Dermis blood vessel endothelial cell (primary cell): ENCODE results near the gene EXOC1. TPM values are rescaled to one million over a fixed set of nuclear protein-coding genes. Genes with fewer than 3 reads are reported as not detected.
A peak's percentile ranks its signal among the peaks of the same experiment; 100 is the strongest.

Experiments used
- DNase-seq: peaks from one replicate; pipeline ENCODE4 v3.0.0; 2010
- total RNA-seq: library from RNA; depleted of rRNA; stranded (reverse); fragments of >200 nt; gene quantifications from 2 replicates; pipeline ENCODE4 v1.2.3, GENCODE V29; 2014

EXOC1 gene
- total RNA-seq, 1 donor from 2014 or later, result 52.8 TPM

- DNase-seq, result peak; percentile 27
These were observed 681 bp downstream of the EXOC1 start for GRCh38 chr4:55854129-55854528.

- DNase-seq, result no peak
These were observed 4.1 kb downstream of the EXOC1 start for GRCh38 chr4:55857586-55857985.

- DNase-seq, result no peak
These were observed 6.3 kb downstream of the EXOC1 start for GRCh38 chr4:55859711-55860110.

DNA sequence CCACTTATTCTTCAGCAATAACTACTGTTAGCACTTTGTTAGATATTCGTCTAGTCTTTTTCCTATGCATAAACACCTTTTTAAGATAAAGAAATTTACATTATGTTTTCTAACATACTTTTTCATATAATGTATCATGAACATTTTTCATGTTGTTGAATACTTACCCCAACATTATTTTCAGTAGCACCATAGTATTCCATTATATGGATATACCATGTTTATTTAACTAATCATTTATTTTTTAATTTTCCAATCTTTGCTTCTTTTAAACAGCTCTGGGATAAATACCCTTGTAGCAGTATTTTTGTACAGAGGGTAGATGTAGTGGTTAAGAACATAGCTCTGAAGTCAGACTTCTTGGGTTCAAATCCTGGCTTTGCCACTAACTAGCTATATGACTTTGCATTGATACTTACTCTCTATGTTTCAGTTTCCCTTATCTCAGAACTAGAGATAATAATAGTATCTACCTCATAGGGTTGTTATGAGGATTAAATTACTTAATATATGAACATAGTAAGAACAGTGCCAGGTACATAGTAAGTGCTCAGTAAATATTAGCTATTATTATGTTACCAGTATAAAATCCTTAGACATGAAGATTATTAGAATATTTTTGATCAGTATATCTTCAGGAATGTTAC lies 11.3 kb downstream of the EXOC1 start:
- DNase-seq, result no peak

DNA sequence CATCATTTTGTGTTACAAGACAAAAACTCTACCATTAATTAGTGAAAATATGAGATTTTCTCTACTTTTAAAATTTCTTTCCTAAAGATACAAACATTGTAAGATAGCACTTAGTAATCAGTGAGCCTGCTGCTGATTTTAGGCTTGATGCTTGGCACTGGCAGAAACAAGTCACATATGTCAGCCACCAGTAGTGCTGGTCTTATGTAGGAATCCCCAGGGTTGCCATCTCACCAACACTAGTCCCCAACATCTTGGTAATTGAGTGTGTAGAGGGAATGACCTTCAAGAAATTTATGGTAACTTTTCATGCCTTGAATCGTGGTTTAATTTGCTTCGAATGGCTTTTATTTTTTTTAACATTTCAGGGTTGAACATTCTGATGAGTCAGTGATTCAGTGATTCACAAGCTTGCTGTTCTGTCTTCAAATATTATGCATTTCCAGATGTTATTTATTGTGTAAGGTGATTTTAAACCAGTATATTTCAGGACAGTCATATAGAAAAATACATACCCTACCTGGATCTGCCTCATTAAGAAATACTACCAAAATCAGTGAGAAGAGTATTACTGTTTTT lies 11.9 kb downstream of the EXOC1 start:
- peak; percentile 23 for DNase-seq

DNA sequence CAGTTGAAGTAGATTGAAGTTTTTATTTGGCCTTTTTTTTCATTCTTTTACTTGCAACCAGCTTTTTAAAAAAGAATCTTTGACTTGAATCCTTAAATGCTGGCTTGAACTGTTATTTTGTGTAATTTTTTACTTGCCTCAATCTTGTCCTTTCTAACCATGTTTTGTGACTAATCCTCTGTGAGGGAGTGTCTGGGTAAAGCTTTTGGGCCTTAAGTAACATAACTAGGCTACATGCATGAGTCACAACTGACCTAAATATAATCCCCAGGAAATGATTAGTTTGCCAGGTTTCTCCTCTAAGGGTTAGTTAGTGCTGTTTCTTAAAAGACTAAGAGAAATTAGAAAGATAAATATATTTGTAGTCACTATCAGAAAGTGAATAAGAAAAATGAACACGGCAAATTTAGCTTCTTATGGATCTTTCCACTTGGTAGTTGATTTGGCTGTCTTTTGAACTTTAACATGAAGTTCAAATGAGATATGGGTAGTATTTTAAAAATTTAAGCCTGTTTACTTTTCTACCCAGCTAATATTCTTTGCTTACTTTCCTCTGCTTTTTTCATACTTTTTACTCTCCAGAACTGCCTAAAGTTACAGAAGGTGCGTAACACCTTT lies 13.0 kb downstream of the EXOC1 start:
- DNase-seq, result peak; percentile 89

- DNase-seq, result peak; percentile 79
These were observed 13.6 kb downstream of the EXOC1 start for GRCh38 chr4:55866973-55867574.

GRCh38 chr4:55868581-55869090 lies 15.2 kb downstream of the EXOC1 start:
- no peak for DNase-seq

DNA sequence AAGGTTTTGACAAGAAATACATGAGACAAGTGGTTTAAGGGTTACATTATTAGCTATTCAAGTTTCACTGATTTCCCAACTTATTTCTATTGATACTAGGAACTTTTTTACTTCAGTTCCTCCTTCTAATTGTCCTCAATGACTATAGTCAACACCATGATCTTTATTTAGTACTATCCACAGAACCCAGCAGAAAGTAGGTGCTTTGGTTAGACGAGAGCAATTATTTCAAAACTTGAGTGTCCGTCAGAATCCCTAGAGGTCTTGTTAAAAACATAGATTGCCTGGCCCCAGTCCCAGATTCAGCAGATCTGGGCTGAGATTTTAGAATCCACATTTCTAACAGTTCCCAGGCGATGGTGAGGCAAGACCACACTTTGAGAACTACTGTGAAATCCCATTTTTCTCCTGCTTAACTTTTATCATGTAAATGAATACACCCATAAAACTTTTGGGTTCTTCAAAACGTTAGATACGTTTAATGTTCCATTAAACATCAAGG lies 17.9 kb downstream of the EXOC1 start:
- no peak for DNase-seq

- no peak for DNase-seq
These were observed 21.4 kb downstream of the EXOC1 start for GRCh38 chr4:55874831-55875230.

- no peak for DNase-seq
These were observed 22.9 kb downstream of the EXOC1 start for GRCh38 chr4:55876387-55876786.

DNA sequence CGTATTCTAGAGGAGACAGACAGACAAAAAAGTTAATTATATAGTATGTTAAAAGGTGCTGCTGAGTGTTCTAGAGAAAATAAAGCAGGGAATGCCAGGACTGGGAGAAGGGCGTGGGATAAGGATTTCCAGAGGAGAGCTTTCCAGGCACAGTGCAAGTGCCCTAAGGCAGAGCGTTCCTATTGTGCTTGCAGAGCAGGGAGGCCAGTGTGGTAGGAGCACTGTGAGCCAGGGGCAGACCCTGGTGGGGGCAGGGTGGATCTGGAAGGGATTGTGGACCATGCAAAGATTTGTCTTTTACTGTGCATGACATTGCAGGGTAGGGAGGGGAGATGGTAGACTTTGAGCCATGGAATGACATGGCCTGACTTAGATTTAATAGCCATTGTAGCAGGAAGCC lies 25.8 kb downstream of the EXOC1 start:
- no peak for DNase-seq

GRCh38 chr4:55880652-55881280 lies 27.3 kb downstream of the EXOC1 start:
- no peak for DNase-seq

GRCh38 chr4:55884093-55884850 lies 30.8 kb downstream of the EXOC1 start:
- DNase-seq, result no peak

- DNase-seq, result no peak
These were observed 31.4 kb downstream of the EXOC1 start for GRCh38 chr4:55884851-55885219.

- DNase-seq, result peak; percentile 24
These were observed 34.1 kb downstream of the EXOC1 start for GRCh38 chr4:55887594-55887993.

DNA sequence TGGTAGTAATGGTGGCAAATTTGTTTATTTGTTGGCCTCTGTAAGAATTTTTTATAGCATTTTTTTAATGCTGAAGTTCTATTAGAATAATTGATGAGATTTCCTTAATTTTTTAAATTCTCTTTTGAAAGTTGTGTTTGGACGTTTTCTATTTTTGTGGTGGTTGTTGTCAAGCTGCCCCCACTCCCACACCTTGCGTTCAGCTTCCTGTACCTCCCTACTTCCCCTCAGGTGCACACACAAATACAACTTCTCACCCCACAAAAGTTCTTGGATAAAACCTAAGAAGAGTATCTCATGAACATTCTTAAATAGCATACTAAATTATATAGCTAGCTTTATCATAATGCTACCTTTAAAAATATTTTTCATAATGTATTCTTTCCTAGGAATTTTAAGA lies 38.7 kb downstream of the EXOC1 start:
- DNase-seq, result no peak

DNA sequence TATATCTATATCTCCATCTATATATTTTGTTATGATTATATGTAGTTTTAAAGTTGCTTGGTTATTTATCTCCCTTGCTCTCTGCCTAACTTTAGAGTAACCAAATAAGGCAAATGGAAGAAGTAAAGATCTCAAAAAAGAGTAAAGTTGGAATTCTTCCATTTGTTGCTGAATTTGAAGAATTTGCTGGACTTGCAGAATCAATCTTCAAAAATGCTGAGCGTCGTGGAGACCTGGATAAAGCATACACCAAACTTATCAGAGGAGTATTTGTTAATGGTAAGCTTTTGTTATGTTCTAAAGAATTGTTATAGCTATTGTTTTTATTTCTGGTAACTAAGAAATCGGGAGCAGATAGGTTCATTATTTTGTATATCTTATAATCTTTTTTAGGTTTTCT lies 43.2 kb downstream of the EXOC1 start:
- no peak for DNase-seq

- DNase-seq, result no peak
These were observed 49.2 kb downstream of the EXOC1 start for GRCh38 chr4:55902677-55903076.

DNA sequence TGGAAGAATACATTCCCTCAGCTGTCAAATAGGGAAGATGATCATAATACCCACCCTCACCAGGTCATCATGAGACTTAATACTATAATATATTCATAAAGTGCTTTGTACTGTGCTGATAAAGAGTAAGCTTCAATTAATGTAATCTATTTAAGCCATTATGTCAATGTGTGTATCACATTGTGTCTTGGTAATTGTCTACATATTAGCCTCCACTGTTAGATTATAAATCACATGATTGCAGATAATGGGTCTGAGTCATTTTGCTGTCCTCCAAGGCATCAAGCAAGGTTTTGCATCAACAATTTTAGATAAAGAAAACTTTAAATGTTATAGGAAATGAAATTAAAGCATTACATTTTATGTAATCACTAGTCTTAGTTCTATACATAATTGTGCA lies 50.1 kb downstream of the EXOC1 start:
- no peak for DNase-seq

DNA sequence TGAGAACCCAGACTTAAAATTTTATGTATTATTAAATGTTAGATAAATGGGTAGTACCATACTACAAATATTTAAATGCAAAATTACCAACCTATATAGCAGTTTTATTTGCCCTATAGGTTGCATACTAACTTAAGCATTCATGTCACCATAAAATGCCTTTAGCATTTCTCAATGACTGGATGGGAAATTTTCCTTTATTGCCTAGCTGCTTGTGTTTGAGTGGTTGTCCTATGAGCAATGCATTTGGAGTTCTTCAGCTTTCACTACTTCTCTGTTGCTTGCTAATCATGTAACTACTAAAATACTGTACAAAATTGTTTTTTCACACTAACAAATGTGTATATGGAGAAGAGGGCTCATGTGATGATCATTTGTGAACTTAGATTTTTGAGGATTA lies 51.1 kb downstream of the EXOC1 start:
- no peak for DNase-seq

- no peak for DNase-seq
These were observed 52.9 kb downstream of the EXOC1 start for GRCh38 chr4:55906323-55906722.
